SH-SY5Y (cell line): Measurements from ENCODE around the gene MAJIN.

Source experiments
- GATA2 ChIP-seq: IDR thresholded peaks from 2 replicates; pipeline ENCODE4 v1.6.1; 2011; ENCODE audit warnings: mild to moderate bottlenecking, low read depth, low read length
- GATA3 ChIP-seq: IDR thresholded peaks from 2 replicates; pipeline ENCODE4 v1.6.1; 2011; ENCODE audit warnings: low read depth, mild to moderate bottlenecking, low read length, moderate library complexity

The MAJIN gene

GRCh38 chr11:64915376-64915887, 56.5 kb downstream of the MAJIN start:
- TF ChIP-seq GATA2: no peak
- no peak for TF ChIP-seq GATA3

DNA sequence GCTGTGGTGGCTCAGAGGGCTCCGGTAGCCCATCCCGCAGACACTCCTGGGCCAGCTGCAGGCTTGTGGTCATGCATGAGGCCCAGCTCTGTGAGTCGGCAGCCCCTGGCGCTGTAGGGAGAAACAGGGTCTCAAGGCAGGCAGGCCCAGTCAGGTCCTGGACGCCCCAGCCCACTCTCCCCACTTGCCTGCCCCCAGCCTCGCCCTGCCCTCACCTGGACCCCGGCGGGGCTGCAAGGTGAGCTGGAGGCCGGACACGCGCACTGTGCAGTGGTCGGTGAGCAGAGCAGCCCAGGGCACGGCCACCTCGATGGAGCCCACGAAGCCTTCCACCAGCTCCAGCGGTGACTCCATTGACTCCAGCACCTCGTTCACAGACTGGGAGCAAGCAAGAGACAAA, 57.8 kb downstream of the MAJIN start:
- TF ChIP-seq GATA2 (no peak), GATA3 (no peak)

DNA sequence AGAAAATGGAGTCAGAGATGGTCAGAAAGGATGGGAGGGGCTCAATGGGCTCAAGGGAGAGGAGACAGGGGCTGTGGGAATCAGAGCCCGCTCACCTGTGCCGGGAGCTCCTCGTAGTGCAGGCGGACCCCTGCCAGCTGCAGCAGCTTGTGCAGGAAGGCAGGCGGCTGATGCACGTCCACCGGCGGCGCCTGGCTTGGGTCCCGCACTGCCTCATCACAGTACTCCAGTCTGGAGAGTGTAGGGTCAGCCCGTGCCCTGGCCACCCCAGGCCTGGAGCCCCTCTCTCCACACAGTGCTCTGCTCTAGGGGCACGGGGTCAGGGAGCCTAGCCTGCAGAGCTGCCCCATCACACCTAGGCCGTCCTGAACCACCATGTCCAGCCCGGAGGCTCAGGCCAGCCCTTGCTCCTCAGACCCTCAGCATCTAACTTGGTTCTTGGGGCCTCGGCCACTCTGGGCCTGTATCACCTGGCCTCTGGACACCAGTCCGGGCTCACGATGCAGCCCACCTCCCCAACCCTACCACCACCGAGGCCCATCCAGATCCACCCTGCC, 58.7 kb downstream of the MAJIN start:
- no peak for TF ChIP-seq GATA2
- no peak for TF ChIP-seq GATA3

GRCh38 chr11:64911689-64912088, 60.2 kb downstream of the MAJIN start:
- TF ChIP-seq GATA3 (no peak), GATA2 (no peak)

- TF ChIP-seq GATA3: no peak
- TF ChIP-seq GATA2: no peak
Measured at GRCh38 chr11:64911142-64911541, 60.8 kb downstream of the MAJIN start.

DNA sequence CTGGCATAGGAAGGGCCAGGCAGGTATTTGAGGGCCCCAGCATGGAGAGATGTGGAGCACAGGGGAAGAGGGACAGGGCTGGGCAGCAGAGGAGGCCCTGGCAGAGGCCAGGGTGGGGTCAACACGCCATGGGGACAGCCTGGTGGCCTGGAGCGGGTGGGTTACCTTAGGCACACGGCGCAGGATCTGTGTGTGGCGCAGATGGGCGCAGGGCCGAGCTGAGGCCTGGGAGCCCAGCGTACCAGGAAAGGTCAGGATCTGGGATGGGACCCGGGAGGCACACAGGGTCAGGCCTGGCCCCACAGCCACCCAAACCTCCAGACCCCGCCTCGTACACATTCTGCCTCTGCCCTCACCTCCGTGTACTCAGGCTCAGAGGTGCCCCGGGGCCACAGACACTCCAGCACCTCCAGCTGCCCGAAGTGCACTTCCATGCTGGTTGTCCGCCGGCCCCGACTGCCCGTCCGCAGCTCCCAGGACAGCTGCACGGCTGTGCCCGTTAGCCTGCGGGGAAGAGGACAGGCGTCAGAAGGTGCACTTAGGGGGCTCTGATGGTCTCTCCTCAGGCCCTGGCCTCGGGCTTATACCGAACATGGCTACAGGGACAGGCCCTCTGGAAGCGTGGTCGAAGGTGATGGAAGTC, 61.3 kb downstream of the MAJIN start:
- TF ChIP-seq GATA3 (no peak), GATA2 (no peak)

- TF ChIP-seq GATA3 (no peak), GATA2 (no peak)
Measured at GRCh38 chr11:64909653-64910343, 62.1 kb downstream of the MAJIN start.

DNA sequence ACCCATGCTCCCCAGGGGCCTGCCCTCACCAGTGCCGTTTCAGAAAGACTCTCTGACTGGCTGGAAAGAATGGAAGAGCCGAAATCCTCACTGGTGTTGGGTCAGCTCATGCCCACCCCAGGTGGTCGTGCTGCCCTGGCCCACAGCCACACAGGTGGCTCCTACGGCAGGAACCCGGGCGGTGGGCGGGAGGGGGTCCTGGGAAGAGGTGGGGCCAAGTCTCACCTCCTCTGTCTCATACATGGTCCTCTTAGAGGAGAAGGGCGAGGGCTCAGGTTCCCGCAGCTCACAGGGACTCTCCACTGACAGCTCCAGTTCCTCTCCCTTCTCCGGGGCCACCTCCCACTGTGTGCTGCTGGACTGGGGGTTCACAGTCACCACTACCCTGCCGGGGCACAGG, 63.1 kb downstream of the MAJIN start:
- TF ChIP-seq GATA3: no peak
- no peak for TF ChIP-seq GATA2

DNA sequence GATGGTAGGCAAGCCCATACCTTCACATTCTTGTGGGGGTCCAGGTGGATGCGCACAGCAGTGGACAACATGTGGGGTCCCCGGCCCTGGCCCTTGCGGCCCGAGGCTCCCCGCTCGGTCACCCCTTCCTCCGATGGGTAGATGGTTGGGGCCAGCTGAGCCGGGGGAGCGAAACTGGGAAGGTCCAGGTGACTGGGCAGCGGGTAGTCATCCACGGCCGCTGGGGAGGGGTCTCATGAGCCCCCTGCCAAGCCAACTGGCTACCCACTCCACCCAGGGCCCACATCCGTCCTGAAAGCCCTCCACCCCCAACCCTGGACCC, 65.6 kb downstream of the MAJIN start:
- TF ChIP-seq GATA3: no peak
- no peak for TF ChIP-seq GATA2

DNA sequence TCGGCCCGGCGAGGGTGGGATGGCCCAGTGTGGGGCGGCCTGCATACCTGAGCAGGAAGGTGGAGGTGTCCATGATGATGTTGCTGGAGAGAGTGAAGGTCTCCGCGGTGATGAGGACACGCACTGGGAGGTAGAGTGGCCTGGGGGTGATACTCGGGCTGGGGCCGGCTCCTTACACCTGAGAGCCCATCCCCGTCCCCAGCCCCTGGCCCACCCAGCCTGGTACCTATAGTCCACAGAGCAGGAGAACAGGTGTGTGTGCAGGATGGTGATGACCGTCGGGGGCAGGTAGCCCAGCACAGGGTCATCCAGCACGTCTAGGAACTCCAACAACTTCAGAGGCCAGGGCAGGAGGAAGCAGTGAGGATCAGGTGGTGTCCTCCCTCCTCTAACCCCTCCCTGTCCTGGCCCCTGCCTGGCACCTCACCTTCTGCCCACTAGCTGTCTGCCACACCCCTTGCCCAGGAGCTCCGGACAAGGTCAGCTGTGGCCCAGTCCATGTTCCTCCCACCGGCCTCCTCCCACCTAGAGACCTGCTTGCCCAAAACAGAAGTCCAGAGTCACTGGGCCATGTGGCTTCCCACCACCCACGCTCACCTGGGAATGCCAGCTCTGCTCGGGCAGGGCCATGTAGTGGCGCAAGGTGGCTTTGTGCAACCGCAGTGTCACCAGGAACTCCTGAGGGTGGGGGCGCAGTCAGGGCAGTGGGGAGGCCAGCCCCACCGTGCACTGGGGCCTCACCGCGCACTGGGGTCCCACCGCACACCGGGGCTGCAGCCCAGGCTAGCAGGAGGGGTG, 66.2 kb downstream of the MAJIN start:
- TF ChIP-seq GATA3 (no peak), GATA2 (no peak)

GRCh38 chr11:64903291-64903833, 68.5 kb downstream of the MAJIN start:
- TF ChIP-seq GATA2 (no peak), GATA3 (no peak)

DNA sequence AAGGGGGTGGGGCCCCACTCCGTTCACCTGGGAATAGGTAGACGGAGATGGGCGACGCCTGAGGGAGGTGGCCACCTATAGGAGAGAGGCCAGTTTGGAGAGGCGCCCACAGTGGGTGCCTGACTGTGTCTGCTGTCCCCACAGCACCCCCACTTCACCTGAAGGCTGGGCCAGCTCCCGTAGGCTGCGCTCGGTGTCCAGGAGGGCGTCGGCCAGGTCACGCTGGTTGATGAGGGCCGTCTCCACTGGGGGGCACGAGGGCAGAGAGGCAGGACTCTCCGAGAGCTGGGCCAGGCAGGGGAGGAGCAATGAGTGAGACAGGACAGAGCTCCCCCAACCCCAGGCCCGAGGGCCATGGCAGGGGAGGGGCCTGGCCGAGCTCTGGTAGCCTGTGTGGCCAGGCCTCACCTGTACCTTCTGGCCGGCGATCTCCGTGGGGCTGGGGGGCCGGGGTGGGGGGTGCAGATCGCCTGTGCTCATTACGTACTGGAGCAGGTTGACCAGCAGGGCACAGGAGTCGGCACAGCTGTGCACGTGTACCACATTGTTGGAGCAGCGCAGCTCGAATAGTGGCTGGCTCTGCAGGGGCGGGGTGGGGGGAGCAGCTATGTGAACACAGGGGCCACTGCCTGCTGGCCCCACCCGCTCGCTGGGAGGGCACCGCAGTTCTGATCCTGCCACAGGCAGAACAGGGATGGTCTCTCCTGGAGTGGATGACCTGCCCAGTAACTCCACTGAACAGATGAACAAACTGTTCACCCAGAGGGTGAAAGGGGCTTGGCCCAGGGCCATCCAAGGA, 69.6 kb downstream of the MAJIN start:
- no peak for TF ChIP-seq GATA2
- TF ChIP-seq GATA3: no peak

DNA sequence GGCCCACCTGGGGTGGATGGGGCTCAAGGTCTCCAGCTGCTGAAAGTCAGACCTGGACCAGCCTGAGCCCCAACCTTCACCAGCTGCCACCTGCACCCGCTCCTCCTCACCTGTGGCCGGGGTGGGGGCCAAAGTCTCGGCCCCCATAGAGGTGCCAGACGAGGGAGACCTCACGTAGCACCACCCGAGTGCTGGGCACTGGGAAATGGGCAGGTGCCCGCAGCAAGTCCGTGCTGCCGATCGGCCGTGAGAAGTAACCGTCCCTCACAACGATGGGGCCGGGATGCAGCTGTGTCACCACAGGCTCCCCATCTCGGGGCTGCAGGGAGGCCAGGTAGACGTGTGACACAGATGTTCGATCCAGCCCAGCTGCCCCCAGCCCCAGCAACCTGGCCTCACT, 71.1 kb downstream of the MAJIN start:
- TF ChIP-seq GATA2 (no peak), GATA3 (no peak)

- TF ChIP-seq GATA2 (no peak), GATA3 (no peak)
Measured at GRCh38 chr11:64900263-64900678, 71.6 kb downstream of the MAJIN start.
